Keratinocyte (primary cell): ENCODE results near the gene MRPL3. TPM values are rescaled to one million over a fixed set of nuclear protein-coding genes. Genes with fewer than 3 reads are reported as not detected.

ENCODE experiments used
- DNase-seq: peaks from one replicate; pipeline ENCODE4 v3.0.0-alpha.2; 2011; ENCODE audit warnings: low read depth, missing footprints, low spot score
- FAIRE-seq: peaks from 2 replicates; lab custom pipeline; 2011; peaks lifted over from hg19 to GRCh38; lab: Jason Lieb, UNC
- H2AFZ ChIP-seq: 2 replicates; pipeline ENCODE4 v1.6.0; 2012; ENCODE audit warnings: low read length, control low read depth, inconsistent platforms; ENCODE audit not compliant: control insufficient read depth
- H3K27ac ChIP-seq: 2 replicates; pipeline ENCODE4 v1.5.1; 2011; ENCODE audit warnings: low read length; ENCODE audit not compliant: control insufficient read depth, insufficient read depth
- H3K27me3 ChIP-seq: 3 replicates; pipeline ENCODE4 v1.6.0; 2011; ENCODE audit warnings: low read length; ENCODE audit not compliant: control insufficient read depth, insufficient read depth; ENCODE audit errors: extremely low read depth
- H3K36me3 ChIP-seq, 2 experiments: 2 replicates in 1 of 2; 3 replicates in 1 of 2; pipeline ENCODE4 v1.5.1; 2011; ENCODE audit warnings: low read length in 2 of 2, mild to moderate bottlenecking in 1 of 2; ENCODE audit not compliant: control insufficient read depth in 2 of 2, insufficient read depth in 2 of 2; ENCODE audit errors: extremely low read depth in 1 of 2
- H3K4me1 ChIP-seq: 3 replicates; pipeline ENCODE4 v1.5.1; 2011; ENCODE audit warnings: low read length; ENCODE audit not compliant: control insufficient read depth, insufficient read depth; ENCODE audit errors: extremely low read depth
- H3K4me2 ChIP-seq: 3 replicates; pipeline ENCODE4 v1.6.0; 2011; ENCODE audit warnings: low read depth, low read length; ENCODE audit not compliant: control insufficient read depth, insufficient read depth; ENCODE audit errors: extremely low read depth
- H3K4me3 ChIP-seq, 3 experiments: fragments of 200-600 bp in 1 of 3; sonication (generic) in 1 of 3; 2 replicates in 2 of 3; 3 replicates in 1 of 3; pipeline ENCODE4 v1.5.1; 2011 to 2016; ENCODE audit warnings: low read length in 3 of 3, mild to moderate bottlenecking in 3 of 3, control low read depth in 2 of 3, inconsistent platforms in 1 of 3, low read depth in 1 of 3, mixed read lengths in 1 of 3, mixed run types in 1 of 3, moderate library complexity in 1 of 3; ENCODE audit not compliant: control insufficient read depth in 2 of 3, insufficient read depth in 2 of 3; ENCODE audit errors: extremely low read depth in 1 of 3
- H3K79me2 ChIP-seq: 2 replicates; pipeline ENCODE4 v1.6.0; 2012; ENCODE audit warnings: low read length; ENCODE audit not compliant: control insufficient read depth, insufficient read depth
- H3K9ac ChIP-seq: 3 replicates; pipeline ENCODE4 v1.6.0; 2011; ENCODE audit warnings: low read length; ENCODE audit not compliant: control insufficient read depth, insufficient read depth; ENCODE audit errors: extremely low read depth
- H3K9me1 ChIP-seq: 3 replicates; pipeline ENCODE4 v1.6.0; 2011; ENCODE audit warnings: low read length; ENCODE audit not compliant: control insufficient read depth, insufficient read depth; ENCODE audit errors: extremely low read depth
- H3K9me3 ChIP-seq: 2 replicates; pipeline ENCODE4 v1.5.1; 2012; ENCODE audit warnings: low read depth, low read length; ENCODE audit not compliant: control insufficient read depth
- H4K20me1 ChIP-seq: 3 replicates; pipeline ENCODE4 v1.6.0; 2011; ENCODE audit warnings: low read length; ENCODE audit not compliant: control insufficient read depth, insufficient read depth; ENCODE audit errors: extremely low read depth
- CTCF ChIP-seq, 3 experiments: IDR thresholded peaks in 1 of 3; conservative IDR thresholded peaks in 1 of 3; optimal IDR thresholded peaks in 1 of 3; 2 replicates in 2 of 3; 3 replicates in 1 of 3; pipeline versions ENCODE3 to v1.5.1; 2011; ENCODE audit warnings: low read length in 3 of 3, mild to moderate bottlenecking in 3 of 3, moderate library complexity in 2 of 3, control low read depth in 1 of 3, inconsistent platforms in 1 of 3; ENCODE audit not compliant: insufficient read depth in 2 of 3; ENCODE audit errors: extremely low read depth in 1 of 3
- EZH2 ChIP-seq: IDR thresholded peaks from one replicate; pipeline ENCODE4 v1.6.1; 2012; ENCODE audit warnings: inconsistent platforms, mild to moderate bottlenecking, low read length, moderate library complexity
- dilution Hi-C: fragments of 300-500 bp; cut with MboI; formaldehyde crosslinking; loops from one replicate; pipeline ENCODE4 v1.7.0; 2020; ENCODE audit warnings: low sequenced_read_pairs; ENCODE audit not compliant: extremely low pct_ligation_motif_present
- polyA plus RNA-seq, 5 experiments: library from polyadenylated mRNA; depleted of rRNA in 3 of 5; stranded (reverse) in 3 of 5; stranded (forward) in 1 of 5; unstranded in 1 of 5; fragments of >200 nt; gene quantifications; 1 replicate in 1 of 5; 2 replicates in 3 of 5; 3 replicates in 1 of 5; pipeline versions ENCODE4 v1.2.1 to v1.2.3, GENCODE V29; 2011 to 2012; ENCODE audit warnings: missing spikeins in 2 of 5, low read depth in 1 of 5, low replicate concordance in 1 of 5

MRPL3 gene
- polyA plus RNA-seq, 1 donor (not counting 4 experiments of a cell fraction or from before 2014, with no cell fraction given), result 228 TPM

DNA sequence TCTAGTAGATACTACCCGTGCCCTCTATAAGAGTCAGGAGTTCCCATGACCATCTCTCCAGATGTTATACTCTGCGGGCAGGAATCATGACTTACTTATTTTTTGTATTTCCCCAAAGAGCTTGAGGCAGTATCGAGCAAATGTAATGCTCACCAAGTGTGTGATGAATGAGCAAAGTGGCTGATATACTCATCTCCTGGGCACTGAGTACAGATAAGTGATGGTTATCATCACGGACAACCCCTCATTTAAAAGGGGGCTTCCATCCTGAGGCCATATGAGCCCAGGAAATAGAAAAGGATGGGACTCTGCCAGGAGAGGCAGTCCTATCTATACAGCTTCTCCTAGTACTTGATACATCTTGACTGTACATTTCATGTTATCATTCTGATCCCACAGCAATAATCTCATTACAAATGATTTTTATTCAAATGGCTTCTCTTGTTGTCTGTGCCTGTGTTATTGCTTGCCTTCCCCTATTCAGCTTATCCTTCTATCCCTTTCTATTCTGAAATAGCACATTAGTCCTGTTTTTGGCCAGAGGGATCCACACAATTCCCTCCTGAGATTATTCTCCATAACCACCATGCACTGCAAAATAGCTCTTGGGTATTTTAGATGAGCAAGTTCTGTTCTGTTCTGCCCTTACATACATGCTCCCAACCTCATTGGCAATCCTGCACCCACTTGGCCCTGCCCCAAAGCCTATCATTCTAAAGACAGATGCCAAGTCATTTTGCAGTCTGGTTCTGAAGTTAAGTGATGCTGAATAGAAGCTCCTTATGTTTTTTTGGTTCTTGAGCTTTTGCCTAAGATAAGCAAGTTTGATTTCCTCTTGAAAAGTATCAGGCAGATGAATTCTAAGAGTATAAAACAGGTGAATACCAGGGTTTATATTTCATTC lies 48.0 kb upstream of the MRPL3 start:
- TF ChIP-seq CTCF (optimal IDR thresholded peaks at IDR 0.05 in 1 of 3, IDR thresholded peaks at IDR 0.05 in 1 of 3, conservative IDR thresholded peaks at IDR 0.05 in 1 of 3; ENCODE audit: extremely low read depth in 1 of 3, insufficient read depth in 2 of 3, low read length in 3 of 3) (no peak), EZH2 (no peak)
- H3K4me2 ChIP-seq, result no peak overlapping the region
- H3K9ac ChIP-seq, result no peak overlapping the region
- no peaks in the 10 kb centered on the region for H3K27me3 ChIP-seq
- H3K9me3 ChIP-seq, result no peaks in the 10 kb centered on the region
- H3K4me1 ChIP-seq, result no peaks in the 10 kb centered on the region
- H4K20me1 ChIP-seq, result no peaks in the 10 kb centered on the region
- DNase-seq, result no peak
- H3K4me3 ChIP-seq, result no peak overlapping the region
- dilution Hi-C loops, result no loop called here
- H2AFZ ChIP-seq, result no peak overlapping the region
- H3K79me2 ChIP-seq, result no peaks in the 10 kb centered on the region
- H3K27ac ChIP-seq, result no peak overlapping the region
- H3K36me3 ChIP-seq, result no peaks in the 10 kb centered on the region
- no peaks in the 10 kb centered on the region for H3K9me1 ChIP-seq
- FAIRE-seq, result no peak

GRCh38 chr3:131549340-131549739 lies 46.6 kb upstream of the MRPL3 start:
- Histone ChIP-seq H3K4me1 (peaks cover 3% of the 10 kb centered on the region), H3K4me3 (no peak overlapping the region), H2AFZ (no peak overlapping the region), H3K9ac (no peak overlapping the region), H3K79me2 (no peaks in the 10 kb centered on the region), H3K36me3 (no peaks in the 10 kb centered on the region), H3K9me3 (no peaks in the 10 kb centered on the region), H4K20me1 (no peaks in the 10 kb centered on the region), H3K4me2 (no peak overlapping the region), H3K9me1 (no peaks in the 10 kb centered on the region), H3K27me3 (no peaks in the 10 kb centered on the region), H3K27ac (no peak overlapping the region)
- DNase-seq (no peak), FAIRE-seq (no peak)
- dilution Hi-C loops, result no loop called here
- peak; percentile 37 to 55 (median 50) for TF ChIP-seq CTCF (optimal IDR thresholded peaks at IDR 0.05 in 1 of 3, IDR thresholded peaks at IDR 0.05 in 1 of 3, conservative IDR thresholded peaks at IDR 0.05 in 1 of 3; ENCODE audit: extremely low read depth in 1 of 3, insufficient read depth in 2 of 3, low read length in 3 of 3)
- TF ChIP-seq EZH2, result no peak
